A549 (cell line): Measurements from ENCODE around the gene SRSF11.

ENCODE experiments used
- CBX2 ChIP-seq: fragments of 200-600 bp; sonication (generic); IDR thresholded peaks from 2 replicates; pipeline ENCODE4 v1.6.1; 2016; ENCODE audit warnings: low read depth, mild to moderate bottlenecking, borderline replicate concordance
- CEBPB ChIP-seq, 2 experiments: fragments of >200 bp in 1 of 2; sonication (Bioruptor Twin) in 1 of 2; formaldehyde crosslinking in 1 of 2; IDR thresholded peaks; 2 replicates each; pipeline ENCODE4 v1.6.1; 2012 to 2016
- CHD2 ChIP-seq: fragments of 150-350 bp; IDR thresholded peaks from 2 replicates; pipeline ENCODE4 v1.6.1; 2014; ENCODE audit warnings: low read length; ENCODE audit not compliant: partially characterized antibody
- CTCF ChIP-seq: fragments of >200 bp; sonication (Bioruptor Twin); formaldehyde crosslinking; IDR thresholded peaks from 3 replicates; pipeline ENCODE4 v1.5.1; 2016
- EP300 ChIP-seq, 2 experiments: fragments of >200 bp; sonication (Bioruptor Twin); formaldehyde crosslinking; IDR thresholded peaks; 2 replicates in 1 of 2; 3 replicates in 1 of 2; pipeline ENCODE4 v1.6.1; 2016 to 2017
- FOXS1 ChIP-seq: fragments of 250-450 bp; sonication (Bioruptor Pico); IDR thresholded peaks from 2 replicates; pipeline ENCODE4 v1.5.0; 2020; ENCODE audit warnings: mild to moderate bottlenecking, moderate library complexity
- HES2 ChIP-seq: fragments of >200 bp; sonication (Bioruptor Twin); formaldehyde crosslinking; IDR thresholded peaks from 2 replicates; pipeline ENCODE4 v1.6.1; 2016
- MYC ChIP-seq: IDR thresholded peaks from 2 replicates; pipeline ENCODE4 v1.6.1; 2012; ENCODE audit warnings: mild to moderate bottlenecking, inconsistent platforms, low read length, improper control_type of control experiment, borderline replicate concordance
- POLR2A ChIP-seq: IDR thresholded peaks from 2 replicates; pipeline ENCODE4 v1.6.1; 2012; ENCODE audit warnings: mild to moderate bottlenecking, low read length
- RAD21 ChIP-seq, 2 experiments: fragments of >200 bp in 1 of 2; sonication (Bioruptor Twin) in 1 of 2; formaldehyde crosslinking in 1 of 2; IDR thresholded peaks in 1 of 2; conservative IDR thresholded peaks in 1 of 2; 2 replicates in 1 of 2; 3 replicates in 1 of 2; pipeline ENCODE4 v1.6.1; 2012 to 2018; ENCODE audit warnings: inconsistent platforms in 1 of 2
- REST ChIP-seq: fragments of 200-600 bp; sonication (generic); IDR thresholded peaks from 2 replicates; pipeline ENCODE4 v1.6.1; 2016; ENCODE audit warnings: antibody characterized with exemption, mild to moderate bottlenecking, moderate library complexity
- TP53 ChIP-seq: fragments of 250-450 bp; sonication (Bioruptor Pico); IDR thresholded peaks from 2 replicates; pipeline ENCODE4 v1.5.0; 2021; ENCODE audit warnings: mild to moderate bottlenecking, moderate library complexity
- ZC3H11A ChIP-seq: fragments of 450-650 bp; IDR thresholded peaks from 2 replicates; pipeline ENCODE4 v1.6.1; 2014; ENCODE audit warnings: antibody characterized with exemption, mild to moderate bottlenecking

GRCh38 chr1:70211541-70211940 is 9.6 kb upstream of the SRSF11 start:
- no peak for TF ChIP-seq RAD21 (conservative IDR thresholded peaks at IDR 0.05 in 1 of 2, IDR thresholded peaks at IDR 0.05 in 1 of 2)
- no peak for TF ChIP-seq CEBPB (IDR thresholded peaks at IDR 0.05)
- TF ChIP-seq CBX2: no peak
- no peak for TF ChIP-seq POLR2A
- no peak for TF ChIP-seq FOXS1
- no peak for TF ChIP-seq REST
- TF ChIP-seq EP300 (IDR thresholded peaks at IDR 0.05): no peak
- TF ChIP-seq HES2: no peak
- TF ChIP-seq MYC: no peak
- TF ChIP-seq CTCF: no peak
- TF ChIP-seq CHD2: no peak
- TF ChIP-seq TP53 (CRISPR knock-in tag): no peak
- TF ChIP-seq ZC3H11A: no peak
